ENCODE results near the gene ZNHIT1.
A peak's percentile ranks its signal among the peaks of the same experiment; 100 is the strongest.

ZNHIT1 gene
- 22.1 to 64.5 (median 43.5) reads per million in 18 experiments for total RNA-seq

DNA sequence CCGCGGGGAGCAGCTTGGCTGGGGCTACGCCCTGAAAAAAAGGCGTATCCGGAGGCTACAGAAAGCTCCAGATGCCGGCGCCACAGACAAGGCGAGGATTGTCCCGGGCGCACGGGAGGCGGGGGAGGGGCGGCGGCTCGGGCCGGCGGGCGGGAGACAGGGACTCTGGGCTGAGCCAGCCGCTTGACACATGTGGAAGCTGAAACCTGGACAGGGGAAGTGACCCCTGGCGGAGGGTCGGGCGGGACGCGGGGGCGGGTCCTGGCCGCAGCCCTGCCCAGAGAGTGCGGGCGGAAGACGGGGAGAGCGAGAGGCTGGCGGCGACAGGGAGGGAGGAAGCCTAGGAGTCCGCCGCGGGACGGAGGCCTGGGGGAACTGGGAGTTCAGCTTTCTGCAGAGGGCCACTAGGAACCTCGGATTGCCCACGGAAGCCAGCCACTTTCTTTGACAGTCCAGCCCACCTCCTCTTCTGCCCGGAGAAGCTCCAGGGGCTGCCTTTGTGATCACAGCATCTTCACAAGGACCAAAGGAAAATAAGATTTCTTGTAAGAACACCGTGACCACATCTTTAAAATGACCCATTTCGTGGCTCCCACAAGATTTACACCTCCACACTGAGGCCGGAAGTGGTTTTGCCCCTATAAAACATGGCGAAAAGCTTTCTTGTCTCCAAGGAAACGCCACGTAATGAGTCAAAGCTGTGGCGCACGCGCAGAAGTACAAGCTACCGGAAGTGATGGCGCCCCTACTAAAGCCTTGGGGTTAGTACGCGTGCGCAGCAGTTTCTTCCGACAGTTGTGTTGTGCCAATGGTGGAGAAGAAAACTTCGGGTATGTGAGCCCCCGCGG, at the start of gene ZNHIT1, which contains the start of gene PLOD3:
TSS of gene ZNHIT1 (plus strand) at position 778 of the 848 bp plus-strand sequence. CDS start at position 809, 31 bp downstream.
TSS of gene PLOD3 (minus strand) at position 194 of the 848 bp plus-strand sequence. CDS start 307 bp downstream, outside the sequence.
- peak; percentile 99 for DNase-seq

DNA sequence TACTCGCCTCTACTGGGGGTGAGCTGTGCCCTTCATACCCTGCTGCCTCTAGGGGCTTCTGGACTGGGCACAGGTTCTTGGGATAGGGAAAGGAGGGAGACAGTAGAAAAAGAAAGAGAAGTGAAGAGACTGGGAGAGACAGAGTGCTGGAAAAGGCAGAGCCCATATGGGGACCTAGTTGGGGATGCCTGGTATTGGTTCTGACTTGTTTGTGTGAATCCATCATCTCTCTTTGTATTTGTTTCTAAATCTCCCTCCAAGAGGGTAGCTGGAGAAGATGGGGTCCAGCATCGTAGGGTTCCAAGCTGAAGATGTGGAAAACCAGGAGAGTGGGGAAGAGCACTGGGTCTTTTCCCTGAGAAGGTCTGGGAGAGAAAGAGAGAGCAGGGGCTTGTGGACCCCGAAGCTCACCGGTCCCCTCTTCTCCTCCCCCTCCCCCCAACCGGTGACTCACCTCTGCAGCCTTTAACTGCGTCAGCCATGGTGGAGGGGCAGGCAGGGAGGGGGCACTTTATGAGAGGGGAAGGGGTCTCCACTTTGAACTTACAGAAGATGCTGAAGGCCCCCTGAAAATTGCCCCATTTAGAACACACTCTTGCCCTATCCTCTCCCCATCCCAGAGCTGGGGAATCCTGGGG, 49.4 kb upstream of the ZNHIT1 start:
- DNase-seq = no peak

DNA sequence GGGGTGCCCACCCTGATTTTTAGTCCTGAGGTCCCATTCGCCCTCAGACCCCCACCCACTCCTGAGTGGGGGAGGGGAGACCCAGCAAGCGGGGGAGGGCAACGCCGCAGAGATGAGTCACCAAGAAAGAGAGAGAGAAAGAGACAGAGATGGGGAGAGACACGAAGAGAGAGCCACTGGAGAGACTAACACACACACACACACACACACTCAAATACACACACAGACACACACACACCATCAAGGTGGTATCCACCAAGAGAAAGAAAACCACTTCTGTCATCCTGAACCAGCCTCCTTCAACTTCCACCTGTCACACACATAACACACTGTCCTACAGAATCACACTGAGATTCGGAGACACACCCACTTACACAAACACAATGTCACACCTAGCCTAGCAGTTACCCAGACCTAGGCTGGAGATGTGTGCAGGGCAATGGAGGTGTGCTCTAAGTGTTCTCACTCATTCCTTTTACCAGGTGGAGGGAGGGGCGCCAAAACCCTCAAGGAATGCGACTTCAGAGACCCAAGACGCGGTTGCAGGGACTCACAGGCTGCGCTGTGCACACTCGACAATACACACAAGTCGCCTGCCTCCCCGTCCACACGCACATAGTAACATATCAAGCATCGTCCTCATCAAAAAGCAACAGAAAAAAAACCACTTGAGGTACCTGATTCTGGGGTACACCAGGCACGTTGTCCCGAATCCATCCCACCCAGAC, 48.7 kb upstream of the ZNHIT1 start:
- DNase-seq = no peak

- DNase-seq = peak; percentile 55 to 67
These were observed 48.0 kb upstream of the ZNHIT1 start for GRCh38 chr7:101169838-101170551.

- DNase-seq = peak; percentile 37 to 46
These were observed 47.1 kb upstream of the ZNHIT1 start for GRCh38 chr7:101170617-101171441.

DNA sequence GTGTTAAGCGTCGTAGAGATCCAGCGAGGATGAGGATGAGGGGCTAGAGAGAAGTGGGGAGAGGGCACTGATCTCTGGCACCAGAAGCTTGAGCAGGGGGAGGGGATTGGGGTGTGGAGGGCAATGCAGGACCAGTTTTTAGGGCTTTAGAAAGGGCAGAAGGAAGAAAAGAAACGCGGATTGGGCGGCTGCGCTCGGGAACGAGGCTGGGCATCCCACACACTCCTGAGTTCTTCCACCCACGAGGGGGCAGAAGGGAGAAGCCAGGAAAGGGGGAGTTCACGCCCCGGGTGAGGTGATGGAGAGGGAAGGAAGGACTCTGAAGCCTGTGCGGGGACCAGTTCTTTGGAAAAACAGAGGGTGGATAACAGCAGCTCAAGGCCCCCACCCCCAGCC, 46.5 kb upstream of the ZNHIT1 start:
- no peak for DNase-seq

DNA sequence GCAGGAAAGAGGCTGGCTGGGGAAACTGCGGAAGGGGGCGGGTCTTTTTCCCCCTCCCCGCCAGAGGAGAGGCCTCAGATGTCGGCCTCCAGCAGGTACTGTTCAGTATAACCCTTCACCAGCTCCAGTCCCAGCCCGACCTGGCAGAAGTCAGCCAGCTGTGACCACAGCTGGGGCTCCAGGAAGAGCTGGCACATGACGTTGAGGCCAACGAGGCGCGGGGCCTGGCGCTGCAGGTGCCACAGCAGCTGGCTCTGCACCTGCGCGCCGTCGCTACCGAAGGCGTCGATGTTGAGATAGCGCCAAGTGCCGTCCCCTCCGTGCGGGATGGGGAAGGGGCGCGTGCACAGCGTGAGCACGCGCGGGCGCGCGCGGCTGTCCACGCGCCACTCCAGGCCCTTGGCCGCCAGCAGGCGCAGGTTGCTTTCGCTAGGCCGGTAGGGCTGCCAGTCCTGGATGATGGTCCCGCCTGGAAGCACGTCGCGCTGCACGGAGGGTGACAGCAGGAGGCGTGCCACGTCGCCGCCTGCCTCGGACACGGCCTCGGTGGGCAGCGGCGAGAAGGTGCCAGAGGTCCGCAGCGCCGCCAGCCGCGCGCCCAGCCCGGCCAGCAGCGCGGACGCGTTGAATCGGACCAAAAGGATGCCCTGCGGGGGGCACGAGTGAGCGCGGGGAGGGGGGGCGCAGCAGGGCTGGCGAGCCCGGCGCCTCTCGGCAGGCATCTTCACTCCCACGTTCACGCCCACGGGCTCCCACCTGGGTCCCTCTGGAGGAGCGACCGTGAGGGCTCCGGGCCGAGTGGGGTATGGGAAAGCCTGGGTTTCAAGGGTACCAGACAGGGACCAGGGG, 45.7 kb upstream of the ZNHIT1 start:
- DNase-seq = no peak

GRCh38 chr7:101172854-101173751, 44.9 kb upstream of the ZNHIT1 start:
- DNase-seq = peak; percentile 28 to 34

- peak; percentile 40 to 65 for DNase-seq
These were observed 44.2 kb upstream of the ZNHIT1 start for GRCh38 chr7:101173752-101174244.

- no peak for DNase-seq
These were observed 43.6 kb upstream of the ZNHIT1 start for GRCh38 chr7:101174322-101174854.

DNA sequence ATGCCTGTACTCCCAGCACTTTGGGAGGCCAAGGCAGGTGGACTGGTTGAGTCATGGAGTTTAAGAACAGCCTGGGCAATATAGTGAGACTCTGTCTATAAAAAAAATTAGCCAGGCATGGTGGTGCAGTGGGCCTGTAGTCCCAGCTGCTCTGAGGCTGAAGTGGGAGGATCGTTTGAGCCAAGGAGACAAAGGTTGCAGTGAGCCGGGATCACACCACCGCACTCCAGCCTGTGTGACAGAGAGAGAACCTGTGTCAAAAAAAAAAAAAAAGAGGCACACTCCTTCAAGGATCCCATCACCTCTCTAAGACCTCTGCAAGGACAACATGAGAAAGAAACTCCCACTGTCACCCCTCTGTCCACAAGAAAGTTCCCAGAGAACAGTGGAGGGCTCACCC, 42.3 kb upstream of the ZNHIT1 start:
- no peak for DNase-seq

DNA sequence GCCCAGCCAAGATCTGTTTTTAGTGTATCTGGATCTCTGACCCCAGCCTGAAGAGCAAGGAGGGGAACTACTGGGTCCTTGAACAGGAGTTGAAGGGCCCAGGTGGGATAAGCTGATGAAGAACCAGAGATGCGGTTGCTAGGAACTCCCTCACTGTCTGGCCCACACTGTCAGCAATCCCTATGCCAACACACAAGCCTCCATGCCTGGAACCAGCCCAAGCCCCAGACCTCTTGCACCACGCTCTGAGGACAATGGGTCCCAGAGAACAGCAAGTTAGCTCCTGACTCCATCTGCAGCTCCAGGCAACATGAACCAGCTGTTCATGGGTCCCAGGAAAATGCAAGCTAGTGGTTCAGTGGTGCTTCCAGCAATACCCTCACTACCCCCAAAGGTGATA, 40.3 kb upstream of the ZNHIT1 start:
- no peak for DNase-seq

GRCh38 chr7:101179117-101179516, 38.8 kb upstream of the ZNHIT1 start:
- DNase-seq = no peak

DNA sequence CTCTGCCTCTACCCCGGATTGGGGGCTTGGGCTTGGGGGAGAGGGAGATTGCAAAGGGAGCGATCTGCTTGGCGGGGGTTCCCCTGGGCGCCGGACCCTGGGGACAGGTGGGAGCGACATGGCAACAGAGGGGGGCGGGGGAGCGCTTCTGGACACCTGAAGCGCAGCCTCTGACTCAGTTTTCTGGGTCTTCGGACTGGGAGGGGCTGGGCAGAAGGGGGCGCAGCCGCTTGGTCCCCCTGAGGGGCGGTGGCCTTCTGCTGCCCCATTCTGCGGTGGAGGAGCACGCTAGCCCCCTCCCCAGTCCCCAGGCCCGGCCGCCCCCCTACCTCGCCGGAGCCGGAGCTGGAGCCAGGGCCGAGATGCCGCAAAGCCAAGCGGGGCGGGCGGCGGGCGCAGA, 38.3 kb upstream of the ZNHIT1 start:
- DNase-seq = no peak

DNA sequence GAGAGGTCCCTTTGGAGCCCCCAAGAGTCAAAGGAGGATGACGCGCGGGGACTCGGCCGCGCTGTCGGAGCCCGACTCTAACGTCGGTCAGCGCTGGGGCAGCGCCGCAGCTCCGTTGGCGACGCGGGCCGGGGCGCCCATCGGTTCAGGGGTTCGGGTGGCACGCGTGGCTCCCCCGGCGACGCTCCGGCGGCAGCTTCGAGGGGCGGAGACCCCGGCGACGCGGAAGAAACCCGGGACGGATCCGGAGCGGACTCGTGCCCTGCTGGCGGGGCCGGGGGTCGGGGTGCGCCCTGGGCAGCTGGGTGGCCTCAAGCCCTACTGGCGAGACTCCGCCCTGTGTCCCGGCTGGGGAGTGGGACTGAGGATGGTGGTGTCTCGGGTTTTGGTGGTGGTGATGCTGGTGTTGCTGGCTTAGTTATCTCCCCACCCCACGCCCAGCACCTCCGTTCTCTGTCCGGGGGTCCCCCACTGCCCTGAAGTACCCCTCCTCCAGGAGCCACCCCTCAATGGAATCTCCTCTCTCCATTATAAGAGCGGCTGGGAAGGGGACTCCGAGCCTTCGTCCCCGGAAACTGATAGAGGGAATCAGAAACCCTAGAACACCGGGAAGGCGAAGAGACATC, 37.7 kb upstream of the ZNHIT1 start, which contains the start of gene NAT16:
TSS of gene NAT16 (minus strand) at position 164 of the 626 bp plus-strand sequence. CDS start 5,486 bp downstream, outside the sequence.
- DNase-seq = no peak

DNA sequence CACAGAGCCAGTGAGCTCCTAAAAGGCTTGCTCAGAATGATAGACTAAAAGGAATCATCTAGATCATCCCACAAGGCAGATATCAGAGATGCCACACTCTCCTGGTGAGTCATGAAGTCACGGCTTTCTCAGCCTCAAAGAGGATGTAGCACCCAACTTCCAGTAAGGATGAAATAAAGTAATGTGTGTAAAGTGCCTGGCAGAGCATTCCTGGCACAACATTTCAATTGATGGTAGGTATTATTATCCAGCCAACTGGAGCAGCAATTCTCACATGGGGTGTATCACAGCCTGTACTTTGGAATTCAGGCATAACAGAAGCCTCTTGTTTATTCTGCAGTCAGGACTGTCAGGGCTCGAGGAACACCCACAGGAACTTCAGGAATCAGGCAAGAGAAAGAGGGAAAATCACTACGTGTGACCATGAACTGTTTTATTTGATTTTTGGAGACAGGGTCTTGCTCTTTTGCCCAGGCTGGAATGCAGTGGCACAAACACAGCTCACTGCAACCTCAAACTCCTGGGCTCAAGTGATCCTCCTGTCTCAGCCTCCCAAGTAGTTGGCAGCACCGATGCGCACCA, 32.6 kb upstream of the ZNHIT1 start:
- DNase-seq = peak; percentile 39 to 64

DNA sequence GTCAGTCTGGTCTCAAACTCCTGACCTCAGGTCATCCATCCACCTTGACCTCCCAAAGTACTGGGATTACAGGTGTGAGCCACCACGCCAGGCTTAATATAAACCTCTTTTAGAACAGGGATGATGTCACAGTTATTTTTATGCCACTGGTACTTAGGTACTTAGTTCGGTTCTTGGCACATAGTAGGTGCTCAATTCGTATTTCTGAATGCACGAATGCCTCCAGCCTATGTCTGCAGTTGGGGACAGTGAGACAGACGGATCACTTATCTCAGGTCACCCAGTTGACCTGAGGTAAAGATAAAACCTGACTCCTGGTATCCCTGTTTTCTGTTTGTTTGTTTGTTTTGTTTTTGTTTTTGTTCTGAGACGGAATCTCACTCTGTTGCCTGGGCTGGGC, 31.8 kb upstream of the ZNHIT1 start:
- no peak for DNase-seq
